Liver (tissue), 9 donors: ENCODE data around the gene KIAA1217. TPM values are rescaled to one million over a fixed set of nuclear protein-coding genes. Genes with fewer than 3 reads are reported as not detected.

ENCODE experiments used
- DNase-seq: peaks from one replicate; pipeline ENCODE4 v3.0.0-alpha.2; 2017; ENCODE audit warnings: low spot score
- H3K27ac ChIP-seq, 2 donors: one replicate each; pipeline ENCODE4 v1.7.0; 2013; ENCODE audit warnings: inconsistent platforms in 2 of 2, low read length in 2 of 2, control low read depth in 1 of 2, low read depth in 1 of 2, mild to moderate bottlenecking in 1 of 2
- H3K27me3 ChIP-seq, 4 donors: one replicate each; pipeline versions ENCODE4 v1.6.1 to v1.7.0; 2013; ENCODE audit warnings: low read length in 3 of 4, inconsistent platforms in 1 of 4, mild to moderate bottlenecking in 1 of 4, moderate library complexity in 1 of 4; ENCODE audit not compliant: control insufficient read depth in 4 of 4, insufficient read depth in 4 of 4
- H3K36me3 ChIP-seq, 4 donors: one replicate each; pipeline versions ENCODE4 v1.6.1 to v1.7.0; 2013; ENCODE audit warnings: low read length in 3 of 4, mild to moderate bottlenecking in 3 of 4, low read depth in 1 of 4, moderate library complexity in 1 of 4; ENCODE audit not compliant: control insufficient read depth in 4 of 4, insufficient read depth in 3 of 4
- H3K4me1 ChIP-seq, 4 donors: one replicate each; pipeline versions ENCODE4 v1.6.1 to v1.7.0; 2013; ENCODE audit warnings: low read length in 3 of 4, mild to moderate bottlenecking in 3 of 4, moderate library complexity in 1 of 4; ENCODE audit not compliant: control insufficient read depth in 4 of 4, insufficient read depth in 4 of 4
- H3K4me3 ChIP-seq, 3 donors: one replicate each; pipeline versions ENCODE4 v1.6.1 to v1.7.0; 2013; ENCODE audit warnings: low read length in 3 of 3, control low read depth in 1 of 3, low read depth in 1 of 3, mild to moderate bottlenecking in 1 of 3
- H3K9ac ChIP-seq, 2 donors: one replicate each; pipeline ENCODE4 v1.7.0; 2013; ENCODE audit warnings: low read length in 2 of 2, mild to moderate bottlenecking in 2 of 2, moderate library complexity in 2 of 2, control low read depth in 1 of 2, low read depth in 1 of 2
- H3K9me3 ChIP-seq, 4 donors: one replicate each; pipeline versions ENCODE4 v1.6.1 to v1.7.0; 2013; ENCODE audit warnings: low read length in 3 of 4; ENCODE audit not compliant: control insufficient read depth in 4 of 4
- ATF3 ChIP-seq: IDR thresholded peaks from 2 replicates; pipeline ENCODE4 v1.6.1; 2016; ENCODE audit warnings: antibody characterized with exemption
- CTCF ChIP-seq: fragments of 150-350 bp; IDR thresholded peaks from 2 replicates; pipeline ENCODE4 v1.5.1; 2017; ENCODE audit warnings: improper control_type of control experiment, low read depth, low read length; ENCODE audit not compliant: missing input control
- FOXA1 ChIP-seq: IDR thresholded peaks from 2 replicates; pipeline ENCODE4 v1.6.1; 2016; ENCODE audit warnings: antibody characterized with exemption
- FOXA2 ChIP-seq: IDR thresholded peaks from 2 replicates; pipeline ENCODE4 v1.6.1; 2016; ENCODE audit warnings: antibody characterized with exemption
- GABPA ChIP-seq, 2 donors: IDR thresholded peaks in 1 of 2; conservative IDR thresholded peaks in 1 of 2; 2 replicates each; pipeline ENCODE4 v1.6.1; 2016; ENCODE audit warnings: antibody characterized with exemption in 2 of 2, mild to moderate bottlenecking in 1 of 2, moderate library complexity in 1 of 2
- HNF4A ChIP-seq, 2 donors: conservative IDR thresholded peaks; 2 replicates each; pipeline ENCODE4 v1.6.1; 2016; ENCODE audit warnings: antibody characterized with exemption in 2 of 2, mild to moderate bottlenecking in 2 of 2
- HNF4G ChIP-seq: IDR thresholded peaks from 2 replicates; pipeline ENCODE4 v1.6.1; 2016; ENCODE audit warnings: antibody characterized with exemption
- NR2F2 ChIP-seq: IDR thresholded peaks from 2 replicates; pipeline ENCODE4 v1.6.1; 2016; ENCODE audit warnings: antibody characterized with exemption
- RAD21 ChIP-seq, 2 donors: IDR thresholded peaks; 2 replicates each; pipeline ENCODE4 v1.6.1; 2016; ENCODE audit warnings: antibody characterized with exemption in 2 of 2, mild to moderate bottlenecking in 2 of 2
- REST ChIP-seq: IDR thresholded peaks from 2 replicates; pipeline ENCODE4 v1.6.1; 2016; ENCODE audit warnings: antibody characterized with exemption, mild to moderate bottlenecking
- RXRA ChIP-seq, 2 donors: IDR thresholded peaks; 2 replicates each; pipeline ENCODE4 v1.6.1; 2017 to 2018; ENCODE audit warnings: antibody characterized with exemption in 2 of 2, mild to moderate bottlenecking in 1 of 2
- SP1 ChIP-seq: IDR thresholded peaks from 2 replicates; pipeline ENCODE4 v1.6.1; 2018; ENCODE audit warnings: antibody characterized with exemption, mild to moderate bottlenecking
- TAF1 ChIP-seq: conservative IDR thresholded peaks from 2 replicates; pipeline ENCODE4 v1.6.1; 2016; ENCODE audit warnings: antibody characterized with exemption, mild to moderate bottlenecking
- YY1 ChIP-seq: IDR thresholded peaks from 2 replicates; pipeline ENCODE4 v1.6.1; 2016; ENCODE audit warnings: antibody characterized with exemption, mild to moderate bottlenecking
- WGBS: extraction: QIAGEN DNeasy Blood & Tissue Kit; methylation state at CpG from one replicate; pipeline ENCODE4 v1.1.7; 2013; 5-methylcytosine and 5-hydroxymethylcytosine counted together
- polyA plus RNA-seq, 2 donors: library from polyadenylated mRNA; stranded (reverse) in 1 of 2; unstranded in 1 of 2; fragments of 200-250 nt in 1 of 2; fragments of >200 nt in 1 of 2; fragmentation: Nextera tagmentation in 1 of 2; extraction: Ambion mirVana in 1 of 2; gene quantifications; one replicate each; pipeline versions ENCODE4 v1.2.1 to v1.2.3, GENCODE V29; 2013 to 2015
- total RNA-seq, 2 donors: library from RNA; depleted of rRNA; stranded (reverse); fragments of >200 nt; gene quantifications; one replicate each; pipeline ENCODE4 v1.2.3, GENCODE V29; 2014
- donor health status: healthy.
- donor health status: healthy.
- donor health status: healthy.
- donor health status: healthy.
- donor health status: healthy.

Gene KIAA1217
- total and polyA plus RNA-seq, 4 donors: 4.5 to 12.8 (median 6.8) TPM

- no peak for DNase-seq
- H3K9ac ChIP-seq: no peak overlapping the region
- H3K4me3 ChIP-seq: no peak overlapping the region
- TF ChIP-seq YY1 (no peak), FOXA1 (no peak), FOXA2 (no peak), HNF4G (no peak), SP1 (no peak), NR2F2 (no peak), CTCF (no peak), REST (no peak), RXRA (IDR thresholded peaks at IDR 0.05) (no peak), TAF1 (no peak), ATF3 (no peak), GABPA (IDR thresholded peaks at IDR 0.05 in 1 of 2, conservative IDR thresholded peaks at IDR 0.05 in 1 of 2) (no peak), HNF4A (conservative IDR thresholded peaks at IDR 0.05) (no peak), RAD21 (IDR thresholded peaks at IDR 0.05) (no peak)
- H3K9me3 ChIP-seq: no peaks in the 10 kb centered on the region
- H3K27me3 ChIP-seq: no peaks in the 10 kb centered on the region
- H3K27ac ChIP-seq: no peak overlapping the region
- no peaks in the 10 kb centered on the region for H3K36me3 ChIP-seq
- H3K4me1 ChIP-seq: no peaks in the 10 kb centered on the region
- 71% methylated on average over 2 of the region's 2 CpGs for WGBS
Measured at GRCh38 chr10:24197263-24197662, 11.7 kb upstream of the KIAA1217 start.

- WGBS: 67% methylated on average over 14 of the region's 14 CpGs
- DNase-seq: no peak
- Histone ChIP-seq H3K27ac (no peak overlapping the region), H3K4me3 (no peak overlapping the region), H3K9me3 (no peaks in the 10 kb centered on the region), H3K36me3 (no peaks in the 10 kb centered on the region), H3K27me3 (no peaks in the 10 kb centered on the region), H3K4me1 (peaks cover 0 to under 1% (median 0%) of the 10 kb centered on the region in 4 donors), H3K9ac (no peak overlapping the region)
- TF ChIP-seq ATF3 (no peak), GABPA (IDR thresholded peaks at IDR 0.05 in 1 of 2, conservative IDR thresholded peaks at IDR 0.05 in 1 of 2) (no peak), RAD21 (IDR thresholded peaks at IDR 0.05) (no peak), FOXA1 (no peak)
Measured at GRCh38 chr10:24201503-24202180, 7.3 kb upstream of the KIAA1217 start.
